ENCODE data around the gene OXCT1.

The OXCT1 gene

DNA sequence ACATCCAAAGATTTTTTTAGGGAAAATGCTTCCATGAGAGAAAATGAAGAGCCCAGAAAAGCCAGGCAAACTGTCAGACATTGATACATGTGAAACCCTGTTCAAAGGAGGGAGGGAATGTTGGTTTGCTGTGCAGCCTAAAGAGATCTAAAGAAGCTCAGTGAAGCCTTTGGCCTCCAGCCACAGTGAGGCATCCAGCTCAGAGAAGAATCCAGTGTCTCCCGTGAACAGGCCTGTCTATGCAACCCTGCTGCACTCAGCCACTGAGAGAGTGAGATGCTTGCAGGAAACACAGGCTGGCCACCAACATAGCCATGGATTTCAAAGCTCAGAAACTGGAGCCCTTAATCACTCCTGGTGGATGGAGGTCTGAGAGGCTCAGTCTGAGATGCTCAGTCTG is 188.4 kb downstream of the OXCT1 start:
- Histone ChIP-seq H3K4me3 (ENCODE audit: low read depth, low read length) (no peak overlapping the region), H3K14ac (ENCODE audit: low read length) (no peak overlapping the region), H3K9me3 (ENCODE audit: insufficient read depth, low read depth, low read length) (no peaks in the 10 kb centered on the region), H2AFZ (ENCODE audit: insufficient read depth, low read length, poor library complexity) (no peak overlapping the region), H3K36me3 (ENCODE audit: control insufficient read depth in 1 of 2, insufficient read depth in 2 of 2, low read length in 2 of 2) (no peaks in the 10 kb centered on the region), H4K8ac (ENCODE audit: low read depth, low read length) (no peak overlapping the region), H3K79me2 (ENCODE audit: control insufficient read depth, insufficient read depth, low read length, poor library complexity) (no peaks in the 10 kb centered on the region), H3K9ac (ENCODE audit: low read length) (no peak overlapping the region), H3K27ac (ENCODE audit: low read depth, low read length) (no peak overlapping the region), H2BK5ac (ENCODE audit: low read depth, low read length, poor library complexity) (no peak overlapping the region), H2AK5ac (ENCODE audit: low read length) (no peak overlapping the region), H3K23ac (ENCODE audit: low read length) (no peak overlapping the region), H3K27me3 (ENCODE audit: insufficient read depth, low read length) (no peaks in the 10 kb centered on the region), H3K4me2 (ENCODE audit: low read length) (no peak overlapping the region), H4K12ac (ENCODE audit: low read depth, low read length) (no peak overlapping the region), H3K79me1 (ENCODE audit: low read length) (no peaks in the 10 kb centered on the region), H2BK120ac (ENCODE audit: insufficient read depth, low read length, poor library complexity) (no peak overlapping the region), H3K4me1 (ENCODE audit: control insufficient read depth in 1 of 2, insufficient read depth in 2 of 2, low read length in 2 of 2) (no peaks in the 10 kb centered on the region), H3K18ac (ENCODE audit: low read length) (no peak overlapping the region), H2BK12ac (ENCODE audit: low read length) (no peak overlapping the region), H3K4ac (ENCODE audit: low read depth, low read length) (no peak overlapping the region), H4K91ac (ENCODE audit: low read depth, low read length) (no peak overlapping the region)
- DNase-seq: no peak
- no CpG with 5 or more reads among the region's 1 CpG for WGBS (ENCODE audit: extremely low coverage, insufficient coverage, insufficient read length)
